Dendritic cell treated with granulocyte-macrophage colony-stimulating factor and Interleukin-4, amounts not matched to agents 40 ng/mL and 50 ng/mL, for 4 days (primary cell): ENCODE measurements around the gene OGDH.

Experiments
- H3K27ac Mint-ChIP-seq: one replicate; pipeline ENCODE4 v1.8.0; 2022; ENCODE audit warnings: mild to moderate bottlenecking, mixed read lengths
- H3K27me3 Mint-ChIP-seq: one replicate; pipeline ENCODE4 v1.8.0; 2022; ENCODE audit warnings: mild to moderate bottlenecking, mixed read lengths
- H3K36me3 Mint-ChIP-seq: one replicate; pipeline ENCODE4 v1.8.0; 2022; ENCODE audit warnings: low read depth, mixed read lengths
- H3K4me1 Mint-ChIP-seq: one replicate; pipeline ENCODE4 v1.8.0; 2022; ENCODE audit warnings: low read depth, mixed read lengths
- H3K4me3 Mint-ChIP-seq: one replicate; pipeline ENCODE4 v1.8.0; 2022; ENCODE audit warnings: mild to moderate bottlenecking, moderate library complexity, mixed read lengths
- H3K9me3 Mint-ChIP-seq: one replicate; pipeline ENCODE4 v1.8.0; 2022; ENCODE audit warnings: mixed read lengths
- intact Hi-C: fragments of 100-400 bp; cut with micrococcal nuclease; formaldehyde crosslinking; loops from one replicate; pipeline ENCODE4 v1.15.0; 2022

The OGDH gene

GRCh38 chr7:44667190-44667589 lies 60.8 kb downstream of the OGDH start:
- Mint-ChIP-seq H3K9me3 (no peaks in the 10 kb centered on the region), H3K36me3 (peaks cover 100% of the 10 kb centered on the region), H3K4me3 (no peak overlapping the region), H3K27ac (peak overlapping the region; percentile 70), H3K4me1 (peaks cover 23% of the 10 kb centered on the region), H3K27me3 (no peaks in the 10 kb centered on the region)
- intact Hi-C loops = no loop called here

GRCh38 chr7:44671069-44671468 lies 64.6 kb downstream of the OGDH start:
- intact Hi-C loops = no loop called here
- no peak overlapping the region for H3K4me3 Mint-ChIP-seq
- H3K27me3 Mint-ChIP-seq = no peaks in the 10 kb centered on the region
- peaks cover 100% of the 10 kb centered on the region for H3K36me3 Mint-ChIP-seq
- H3K4me1 Mint-ChIP-seq = peaks cover 16% of the 10 kb centered on the region
- H3K9me3 Mint-ChIP-seq = no peaks in the 10 kb centered on the region
- no peak overlapping the region for H3K27ac Mint-ChIP-seq

- Mint-ChIP-seq H3K27ac (no peak overlapping the region), H3K36me3 (peaks cover 100% of the 10 kb centered on the region)
- intact Hi-C loops = no loop called here
These were observed 66.9 kb downstream of the OGDH start for GRCh38 chr7:44673324-44673723.

GRCh38 chr7:44673771-44674170 lies 67.3 kb downstream of the OGDH start:
- no peaks in the 10 kb centered on the region for H3K27me3 Mint-ChIP-seq
- H3K4me3 Mint-ChIP-seq = no peak overlapping the region
- H3K9me3 Mint-ChIP-seq = no peaks in the 10 kb centered on the region
- H3K27ac Mint-ChIP-seq = no peak overlapping the region
- intact Hi-C loops = no loop called here
- H3K4me1 Mint-ChIP-seq = peaks cover 12% of the 10 kb centered on the region
- peaks cover 100% of the 10 kb centered on the region for H3K36me3 Mint-ChIP-seq

More at GRCh38 chr7:44673324-44673723, 66.9 kb downstream of the OGDH start:
- peaks cover 12% of the 10 kb centered on the region for H3K4me1 Mint-ChIP-seq
- no peaks in the 10 kb centered on the region for H3K27me3 Mint-ChIP-seq
- H3K9me3 Mint-ChIP-seq = no peaks in the 10 kb centered on the region
- H3K4me3 Mint-ChIP-seq = no peak overlapping the region

DNA sequence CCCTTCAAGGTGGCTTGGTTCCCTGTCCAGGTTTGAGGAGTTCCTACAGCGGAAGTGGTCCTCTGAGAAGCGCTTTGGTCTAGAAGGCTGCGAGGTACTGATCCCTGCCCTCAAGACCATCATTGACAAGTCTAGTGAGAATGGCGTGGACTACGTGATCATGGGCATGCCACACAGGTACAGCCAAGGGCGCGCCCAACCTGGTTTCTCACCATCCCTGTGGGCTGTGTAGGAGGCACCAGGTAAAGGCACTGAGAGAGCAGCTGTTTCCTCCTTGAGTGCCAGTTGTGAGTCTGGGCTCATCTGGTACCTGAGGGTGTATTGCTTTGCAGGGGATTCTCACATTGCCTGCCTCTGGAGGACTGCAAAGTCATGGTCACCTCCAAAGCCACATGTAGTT lies 68.0 kb downstream of the OGDH start:
- intact Hi-C loops = no loop called here
- Mint-ChIP-seq H3K4me1 (peaks cover 12% of the 10 kb centered on the region), H3K27me3 (no peaks in the 10 kb centered on the region), H3K27ac (no peak overlapping the region), H3K9me3 (no peaks in the 10 kb centered on the region), H3K4me3 (no peak overlapping the region), H3K36me3 (peaks cover 100% of the 10 kb centered on the region)

- H3K27me3 Mint-ChIP-seq = no peaks in the 10 kb centered on the region
- H3K36me3 Mint-ChIP-seq = peaks cover 100% of the 10 kb centered on the region
- no peak overlapping the region for H3K27ac Mint-ChIP-seq
- peaks cover 12% of the 10 kb centered on the region for H3K4me1 Mint-ChIP-seq
- no peak overlapping the region for H3K4me3 Mint-ChIP-seq
- no peaks in the 10 kb centered on the region for H3K9me3 Mint-ChIP-seq
- intact Hi-C loops = no loop called here
These were observed 70.3 kb downstream of the OGDH start for GRCh38 chr7:44676776-44677175.

- H3K4me3 Mint-ChIP-seq = no peak overlapping the region
- H3K36me3 Mint-ChIP-seq = peaks cover 100% of the 10 kb centered on the region
- H3K4me1 Mint-ChIP-seq = peaks cover 12% of the 10 kb centered on the region
- H3K9me3 Mint-ChIP-seq = no peaks in the 10 kb centered on the region
- intact Hi-C loops = no loop called here
- no peaks in the 10 kb centered on the region for H3K27me3 Mint-ChIP-seq
- no peak overlapping the region for H3K27ac Mint-ChIP-seq
These were observed 71.7 kb downstream of the OGDH start for GRCh38 chr7:44678101-44678470.

DNA sequence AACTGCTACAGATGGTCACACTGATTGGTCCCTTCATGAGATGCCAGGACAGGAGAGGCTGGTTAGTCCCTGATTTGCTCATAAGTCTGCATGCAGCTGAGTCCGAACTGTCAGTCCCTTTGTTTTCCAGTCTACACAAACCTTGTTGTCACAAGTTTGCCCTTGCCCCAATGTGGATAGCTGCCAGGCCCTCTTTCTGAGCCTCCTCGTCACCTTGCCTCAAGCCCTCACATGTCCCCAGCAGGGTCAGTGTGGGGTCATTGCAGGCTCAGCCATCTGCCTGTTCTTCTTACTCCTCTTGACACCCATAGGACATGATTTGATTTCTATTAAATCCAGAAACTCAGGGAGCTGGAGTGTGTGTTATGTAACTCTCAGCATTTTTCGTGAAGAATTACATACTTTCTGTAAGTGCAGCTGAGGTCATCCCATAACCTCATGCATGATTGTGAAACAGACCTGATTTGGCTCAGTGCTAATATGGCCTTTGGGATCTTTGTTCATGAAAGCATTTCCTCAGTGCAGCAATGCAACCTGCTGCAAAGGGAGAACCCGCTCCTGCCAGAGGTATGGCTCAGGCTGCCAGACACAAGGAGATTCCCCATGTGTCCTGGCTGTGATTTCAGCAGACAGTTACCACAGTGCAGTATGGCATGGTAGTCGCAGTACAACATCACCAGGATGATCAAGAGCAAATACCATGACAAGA lies 72.2 kb downstream of the OGDH start:
- Mint-ChIP-seq H3K27ac (no peak overlapping the region), H3K4me3 (no peak overlapping the region), H3K27me3 (no peaks in the 10 kb centered on the region), H3K9me3 (no peaks in the 10 kb centered on the region), H3K36me3 (peaks cover 100% of the 10 kb centered on the region), H3K4me1 (peaks cover 12% of the 10 kb centered on the region)
- intact Hi-C loops = no loop called here

DNA sequence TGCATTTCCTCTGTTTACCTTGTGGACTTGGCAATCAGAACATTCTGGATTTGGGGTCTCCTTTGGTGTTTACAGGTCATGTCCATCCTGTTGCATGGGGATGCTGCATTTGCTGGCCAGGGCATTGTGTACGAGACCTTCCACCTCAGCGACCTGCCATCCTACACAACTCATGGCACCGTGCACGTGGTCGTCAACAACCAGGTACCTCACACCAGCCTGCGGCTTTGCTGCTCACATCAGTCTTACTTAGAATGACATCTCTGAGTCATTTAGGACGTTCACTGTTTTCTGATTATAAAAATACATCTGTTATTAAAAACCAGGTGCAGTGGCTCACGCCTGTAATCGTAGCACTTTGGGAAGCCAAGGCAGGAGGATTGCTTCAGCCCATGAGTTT lies 75.2 kb downstream of the OGDH start:
- Mint-ChIP-seq H3K9me3 (no peaks in the 10 kb centered on the region), H3K4me1 (peaks cover 15% of the 10 kb centered on the region), H3K27me3 (no peaks in the 10 kb centered on the region), H3K36me3 (peaks cover 96% of the 10 kb centered on the region), H3K27ac (no peak overlapping the region), H3K4me3 (no peak overlapping the region)
- intact Hi-C loops = no loop called here

DNA sequence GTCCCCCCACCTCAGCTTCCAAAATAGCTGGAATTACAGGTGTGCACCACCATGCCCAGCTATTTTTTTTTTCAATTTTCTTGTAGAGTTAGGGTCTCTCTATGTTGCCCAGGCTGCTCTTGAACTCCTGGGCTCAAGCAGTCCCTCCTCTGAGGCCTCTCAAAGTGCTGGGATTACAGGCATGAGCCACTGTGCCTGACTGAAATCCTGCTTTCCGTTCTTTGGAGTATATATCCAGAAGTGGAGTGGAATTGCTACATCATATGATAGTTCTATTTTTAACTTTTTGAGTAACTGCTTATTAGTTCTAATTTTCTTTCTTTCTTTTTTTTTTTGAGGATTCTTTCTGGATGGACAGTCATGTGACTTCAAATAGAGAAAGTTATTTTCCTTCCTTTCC lies 79.3 kb downstream of the OGDH start:
- Mint-ChIP-seq H3K36me3 (peaks cover 85% of the 10 kb centered on the region), H3K27ac (no peak overlapping the region), H3K4me1 (peaks cover 6% of the 10 kb centered on the region), H3K27me3 (no peaks in the 10 kb centered on the region), H3K4me3 (no peak overlapping the region), H3K9me3 (no peaks in the 10 kb centered on the region)
- intact Hi-C loops = no loop called here

DNA sequence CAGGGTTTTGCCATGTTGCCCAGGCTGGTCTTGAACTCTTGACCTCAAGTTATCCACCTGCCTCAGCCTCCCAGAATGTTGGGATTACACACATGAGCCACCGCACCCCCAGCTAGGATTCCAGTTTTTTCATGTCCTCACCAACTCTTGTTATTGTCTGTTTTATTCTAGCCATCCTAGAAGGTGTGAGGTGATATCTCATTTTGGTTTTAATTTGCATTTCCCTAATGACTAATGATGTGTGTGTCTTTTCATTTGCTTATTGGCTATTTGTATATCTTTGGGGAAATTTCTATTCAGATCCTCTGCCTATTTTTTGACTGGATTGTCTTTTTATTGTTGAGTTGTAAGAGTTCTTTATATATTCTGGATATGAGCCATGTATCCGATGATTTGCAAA lies 83.0 kb downstream of the OGDH start:
- intact Hi-C loops = no loop called here
- Mint-ChIP-seq H3K4me1 (no peaks in the 10 kb centered on the region), H3K36me3 (peaks cover 85% of the 10 kb centered on the region), H3K9me3 (no peaks in the 10 kb centered on the region), H3K4me3 (no peak overlapping the region), H3K27ac (no peak overlapping the region), H3K27me3 (no peaks in the 10 kb centered on the region)

GRCh38 chr7:44693641-44694313 lies 87.3 kb downstream of the OGDH start:
- no peak overlapping the region for H3K4me3 Mint-ChIP-seq
- intact Hi-C loops = no loop called here
- H3K27ac Mint-ChIP-seq = no peak overlapping the region
- H3K4me1 Mint-ChIP-seq = no peaks in the 10 kb centered on the region
- peaks cover 100% of the 10 kb centered on the region for H3K36me3 Mint-ChIP-seq
- no peaks in the 10 kb centered on the region for H3K27me3 Mint-ChIP-seq
- no peaks in the 10 kb centered on the region for H3K9me3 Mint-ChIP-seq

DNA sequence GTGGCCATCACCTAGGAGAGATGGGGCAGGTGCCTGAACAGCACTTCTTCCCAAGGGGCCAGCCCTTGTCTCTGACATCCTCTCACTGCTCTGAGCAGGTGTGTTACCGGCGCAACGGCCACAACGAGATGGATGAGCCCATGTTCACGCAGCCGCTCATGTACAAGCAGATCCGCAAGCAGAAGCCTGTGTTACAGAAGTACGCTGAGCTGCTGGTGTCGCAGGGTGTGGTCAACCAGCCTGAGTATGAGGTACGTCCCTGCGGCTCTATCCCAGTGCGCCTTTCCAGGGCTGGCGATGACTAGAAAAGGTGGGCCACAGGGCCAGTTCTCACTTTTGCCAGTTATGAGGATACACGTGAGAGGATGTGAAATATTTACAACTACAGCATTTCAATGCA lies 87.9 kb downstream of the OGDH start:
- H3K27me3 Mint-ChIP-seq = no peaks in the 10 kb centered on the region
- H3K27ac Mint-ChIP-seq = no peak overlapping the region
- H3K9me3 Mint-ChIP-seq = no peaks in the 10 kb centered on the region
- intact Hi-C loops = no loop called here
- no peaks in the 10 kb centered on the region for H3K4me1 Mint-ChIP-seq
- H3K36me3 Mint-ChIP-seq = peaks cover 100% of the 10 kb centered on the region
- no peak overlapping the region for H3K4me3 Mint-ChIP-seq

GRCh38 chr7:44694766-44695165 lies 88.3 kb downstream of the OGDH start:
- Mint-ChIP-seq H3K27ac (no peak overlapping the region), H3K9me3 (no peaks in the 10 kb centered on the region), H3K4me3 (no peak overlapping the region), H3K27me3 (no peaks in the 10 kb centered on the region), H3K36me3 (peaks cover 100% of the 10 kb centered on the region), H3K4me1 (no peaks in the 10 kb centered on the region)
- intact Hi-C loops = no loop called here

- Mint-ChIP-seq H3K27ac (no peak overlapping the region), H3K4me1 (no peaks in the 10 kb centered on the region), H3K36me3 (peaks cover 100% of the 10 kb centered on the region), H3K4me3 (no peak overlapping the region), H3K9me3 (no peaks in the 10 kb centered on the region), H3K27me3 (no peaks in the 10 kb centered on the region)
- intact Hi-C loops = no loop called here
These were observed 89.3 kb downstream of the OGDH start for GRCh38 chr7:44695756-44696155.
